ENCODE results near the gene CD44. TPM values are rescaled to one million over a fixed set of nuclear protein-coding genes. Genes with fewer than 3 reads are reported as not detected.

CD44 gene
- total and polyA plus RNA-seq, 5 donors from 2014 or later = 441 to 1,181 (median 497) TPM

- Mint-ChIP-seq H3K27me3 (no peaks in the 10 kb centered on the region), H3K4me1 (peaks cover 18 to 34% (median 27%) of the 10 kb centered on the region in 4 donors), H3K36me3 (no peaks in the 10 kb centered on the region), H3K9me3 (peaks cover 0 to 3% (median 0%) of the 10 kb centered on the region in 7 donors), H3K4me3 (peak overlapping the region in 1 of 4 donors; percentile 45), H3K27ac (no peak overlapping the region)
- H3K27me3 ChIP-seq (ENCODE audit: control insufficient read depth, insufficient read depth, low read length) = no peaks in the 10 kb centered on the region
- H3K9me3 ChIP-seq (ENCODE audit: control insufficient read depth in 2 of 2, low read length in 2 of 2) = no peaks in the 10 kb centered on the region
- no peak overlapping the region for H3K27ac ChIP-seq (ENCODE audit: insufficient read depth, low read length, poor library complexity, severe bottlenecking)
- ATAC-seq (ENCODE audit: low read depth in 2 of 2) (no peak), DNase-seq (no peak)
- no peaks in the 10 kb centered on the region for H3K36me3 ChIP-seq (ENCODE audit: control insufficient read depth, insufficient read depth, low read length)
- no peak overlapping the region for H3K4me3 ChIP-seq (ENCODE audit: low read depth, low read length)
- H3K4me1 ChIP-seq (ENCODE audit: control insufficient read depth, insufficient read depth, low read length, poor library complexity, severe bottlenecking) = peaks cover 21% of the 10 kb centered on the region
These were observed 4.4 kb upstream of the CD44 start for GRCh38 chr11:35134403-35135148.

DNA sequence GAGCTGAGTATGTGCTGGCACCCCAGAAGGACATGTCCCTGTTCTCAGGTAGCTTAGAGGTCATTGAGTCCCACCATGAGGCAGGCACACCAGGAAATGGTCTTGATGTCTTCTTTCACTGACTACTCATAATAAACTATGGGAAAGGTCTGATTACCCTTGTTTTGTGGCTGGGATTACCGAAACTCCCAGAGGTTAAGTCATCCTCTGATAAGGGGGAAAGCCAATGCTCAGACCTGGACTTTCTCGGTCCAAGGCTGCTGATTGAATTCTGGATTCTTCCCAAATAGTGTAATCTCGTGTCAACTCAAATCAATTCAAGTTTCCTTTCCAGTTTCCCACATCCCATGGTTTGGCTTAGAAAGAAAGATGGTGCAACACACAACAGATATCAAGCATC is 3.7 kb upstream of the CD44 start:
- H3K36me3 ChIP-seq (ENCODE audit: control insufficient read depth, insufficient read depth, low read length) = no peaks in the 10 kb centered on the region
- Mint-ChIP-seq H3K9me3 (peaks cover 0 to 3% (median 0%) of the 10 kb centered on the region in 7 donors), H3K4me3 (peak overlapping the region in 1 of 4 donors; percentile 45), H3K27me3 (no peaks in the 10 kb centered on the region), H3K36me3 (peaks cover 1% of the 10 kb centered on the region), H3K4me1 (peaks cover 18 to 34% (median 27%) of the 10 kb centered on the region in 4 donors), H3K27ac (no peak overlapping the region)
- no peaks in the 10 kb centered on the region for H3K27me3 ChIP-seq (ENCODE audit: control insufficient read depth, insufficient read depth, low read length)
- no peak overlapping the region for H3K27ac ChIP-seq (ENCODE audit: insufficient read depth, low read length, poor library complexity, severe bottlenecking)
- ATAC-seq (ENCODE audit: low read depth in 2 of 2) (no peak), DNase-seq (no peak)
- H3K4me1 ChIP-seq (ENCODE audit: control insufficient read depth, insufficient read depth, low read length, poor library complexity, severe bottlenecking) = peaks cover 21% of the 10 kb centered on the region
- no peak overlapping the region for H3K4me3 ChIP-seq (ENCODE audit: low read depth, low read length)
- H3K9me3 ChIP-seq (ENCODE audit: control insufficient read depth in 2 of 2, low read length in 2 of 2) = no peaks in the 10 kb centered on the region

- Mint-ChIP-seq H3K27me3 (no peaks in the 10 kb centered on the region), H3K4me1 (peaks cover 17 to 36% (median 23%) of the 10 kb centered on the region in 4 donors), H3K36me3 (peaks cover 5% of the 10 kb centered on the region), H3K27ac (no peak overlapping the region), H3K4me3 (peak overlapping the region in 1 of 4 donors; percentile 1), H3K9me3 (peaks cover 0 to 3% (median 0%) of the 10 kb centered on the region in 7 donors)
- no peak for DNase-seq
- H3K9me3 ChIP-seq (ENCODE audit: control insufficient read depth in 2 of 2, low read length in 2 of 2) = no peaks in the 10 kb centered on the region
- H3K27ac ChIP-seq (ENCODE audit: insufficient read depth, low read length, poor library complexity, severe bottlenecking) = no peak overlapping the region
- ATAC-seq (ENCODE audit: low read depth in 2 of 2) = no peak
- H3K4me1 ChIP-seq (ENCODE audit: control insufficient read depth, insufficient read depth, low read length, poor library complexity, severe bottlenecking) = peaks cover 24% of the 10 kb centered on the region
- H3K4me3 ChIP-seq (ENCODE audit: low read depth, low read length) = no peak overlapping the region
- H3K36me3 ChIP-seq (ENCODE audit: control insufficient read depth, insufficient read depth, low read length) = no peaks in the 10 kb centered on the region
- H3K27me3 ChIP-seq (ENCODE audit: control insufficient read depth, insufficient read depth, low read length) = no peaks in the 10 kb centered on the region
These were observed 2.7 kb upstream of the CD44 start for GRCh38 chr11:35136311-35136710.

DNA sequence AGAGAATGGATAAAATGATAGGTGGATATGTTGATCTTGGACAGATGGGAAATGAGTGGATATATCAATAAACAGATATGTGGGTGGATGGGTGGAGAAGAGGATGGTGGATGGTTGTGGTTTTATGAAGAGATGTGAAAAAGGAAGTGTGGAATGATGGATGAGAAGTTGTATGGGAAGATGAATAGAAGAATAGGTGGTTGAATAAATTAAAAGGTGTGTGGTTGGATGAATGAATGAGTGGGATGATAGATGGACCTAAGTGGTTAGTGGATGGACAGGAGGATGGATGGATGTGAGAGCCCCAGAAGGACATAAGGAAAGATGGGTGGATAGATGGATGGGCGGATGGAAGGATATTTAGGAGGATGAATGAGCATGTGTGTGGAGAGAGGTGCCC is 913 bp upstream of the CD44 start:
- Mint-ChIP-seq H3K36me3 (peaks cover 17% of the 10 kb centered on the region), H3K27ac (peak overlapping the region; percentile 93 to 100 (median 99)), H3K4me1 (peaks cover 13 to 39% (median 26%) of the 10 kb centered on the region in 4 donors), H3K9me3 (peaks cover 0 to 3% (median 0%) of the 10 kb centered on the region in 7 donors), H3K4me3 (peak overlapping the region; percentile 94 to 99 (median 96)), H3K27me3 (no peaks in the 10 kb centered on the region)
- Histone ChIP-seq H3K4me1 (ENCODE audit: control insufficient read depth, insufficient read depth, low read length, poor library complexity, severe bottlenecking) (peaks cover 38% of the 10 kb centered on the region), H3K27me3 (ENCODE audit: control insufficient read depth, insufficient read depth, low read length) (no peaks in the 10 kb centered on the region), H3K36me3 (ENCODE audit: control insufficient read depth, insufficient read depth, low read length) (peaks cover 5% of the 10 kb centered on the region), H3K27ac (ENCODE audit: insufficient read depth, low read length, poor library complexity, severe bottlenecking) (no peak overlapping the region), H3K9me3 (ENCODE audit: control insufficient read depth in 2 of 2, low read length in 2 of 2) (no peaks in the 10 kb centered on the region), H3K4me3 (ENCODE audit: low read depth, low read length) (peak overlapping the region; percentile 71)
- DNase-seq (no peak), ATAC-seq (ENCODE audit: low read depth in 2 of 2) (no peak)

GRCh38 chr11:35138606-35138942 is 397 bp upstream of the CD44 start:
- Mint-ChIP-seq H3K9me3 (peaks cover 0 to 3% (median 0%) of the 10 kb centered on the region in 7 donors), H3K27me3 (no peaks in the 10 kb centered on the region), H3K36me3 (peaks cover 18% of the 10 kb centered on the region), H3K27ac (peak overlapping the region; percentile 98 to 100 (median 99)), H3K4me3 (peak overlapping the region; percentile 94 to 99 (median 96)), H3K4me1 (peaks cover 13 to 44% (median 28%) of the 10 kb centered on the region in 4 donors)
- Histone ChIP-seq H3K4me3 (ENCODE audit: low read depth, low read length) (peak overlapping the region; percentile 71), H3K36me3 (ENCODE audit: control insufficient read depth, insufficient read depth, low read length) (peaks cover 5% of the 10 kb centered on the region), H3K9me3 (ENCODE audit: control insufficient read depth in 2 of 2, low read length in 2 of 2) (no peaks in the 10 kb centered on the region), H3K27me3 (ENCODE audit: control insufficient read depth, insufficient read depth, low read length) (no peaks in the 10 kb centered on the region), H3K27ac (ENCODE audit: insufficient read depth, low read length, poor library complexity, severe bottlenecking) (peak overlapping the region; percentile 91), H3K4me1 (ENCODE audit: control insufficient read depth, insufficient read depth, low read length, poor library complexity, severe bottlenecking) (peaks cover 43% of the 10 kb centered on the region)
- ATAC-seq (ENCODE audit: low read depth in 2 of 2) (no peak), DNase-seq (no peak)

GRCh38 chr11:35139722-35140282 is 831 bp downstream of the CD44 start:
- Histone ChIP-seq H3K4me1 (ENCODE audit: control insufficient read depth, insufficient read depth, low read length, poor library complexity, severe bottlenecking) (peaks cover 55% of the 10 kb centered on the region), H3K4me3 (ENCODE audit: low read depth, low read length) (peak overlapping the region; percentile 100), H3K36me3 (ENCODE audit: control insufficient read depth, insufficient read depth, low read length) (peaks cover 5% of the 10 kb centered on the region), H3K9me3 (ENCODE audit: control insufficient read depth in 2 of 2, low read length in 2 of 2) (no peaks in the 10 kb centered on the region), H3K27ac (ENCODE audit: insufficient read depth, low read length, poor library complexity, severe bottlenecking) (peak overlapping the region; percentile 91), H3K27me3 (ENCODE audit: control insufficient read depth, insufficient read depth, low read length) (no peaks in the 10 kb centered on the region)
- Mint-ChIP-seq H3K27me3 (no peaks in the 10 kb centered on the region), H3K27ac (peak overlapping the region; percentile 98 to 100 (median 99)), H3K4me3 (peak overlapping the region; percentile 94 to 99 (median 96)), H3K36me3 (peaks cover 28% of the 10 kb centered on the region), H3K9me3 (peaks cover 0 to 3% (median 0%) of the 10 kb centered on the region in 7 donors), H3K4me1 (peaks cover 17 to 56% (median 38%) of the 10 kb centered on the region in 4 donors)
- DNase-seq = no peak
- no peak for ATAC-seq (ENCODE audit: low read depth in 2 of 2)

- DNase-seq (no peak), ATAC-seq (ENCODE audit: low read depth in 2 of 2) (no peak)
- Mint-ChIP-seq H3K4me1 (peaks cover 19 to 69% (median 50%) of the 10 kb centered on the region in 4 donors), H3K4me3 (peak overlapping the region; percentile 94 to 99 (median 96)), H3K27me3 (no peaks in the 10 kb centered on the region), H3K27ac (peak overlapping the region; percentile 94 to 100 (median 99)), H3K36me3 (peaks cover 39% of the 10 kb centered on the region), H3K9me3 (peaks cover 0 to 3% (median 0%) of the 10 kb centered on the region in 7 donors)
- peak overlapping the region; percentile 100 for H3K4me3 ChIP-seq (ENCODE audit: low read depth, low read length)
- no peaks in the 10 kb centered on the region for H3K9me3 ChIP-seq (ENCODE audit: control insufficient read depth in 2 of 2, low read length in 2 of 2)
- H3K4me1 ChIP-seq (ENCODE audit: control insufficient read depth, insufficient read depth, low read length, poor library complexity, severe bottlenecking) = peaks cover 68% of the 10 kb centered on the region
- H3K36me3 ChIP-seq (ENCODE audit: control insufficient read depth, insufficient read depth, low read length) = peaks cover 8% of the 10 kb centered on the region
- peak overlapping the region; percentile 91 for H3K27ac ChIP-seq (ENCODE audit: insufficient read depth, low read length, poor library complexity, severe bottlenecking)
- no peaks in the 10 kb centered on the region for H3K27me3 ChIP-seq (ENCODE audit: control insufficient read depth, insufficient read depth, low read length)
These were observed 2.1 kb downstream of the CD44 start for GRCh38 chr11:35141071-35141470.

Data from CD4-positive, CD25-positive, alpha-beta regulatory T cell (primary cell).